Upper lobe of right lung (tissue), 1 donor: ENCODE measurements around the gene RBM41. TPM values are rescaled to one million over a fixed set of nuclear protein-coding genes. Genes with fewer than 3 reads are reported as not detected.

Experiments used
- ATAC-seq: fragments of 200-7000 bp; cut with Tn5 transposase; one replicate; pipeline ENCODE4 v1.9.1; 2020; ENCODE audit warnings: mild to moderate bottlenecking, moderate library complexity
- DNase-seq: peaks from one replicate; pipeline ENCODE4 v3.0.0-alpha.2; 2020
- H3K27ac ChIP-seq: fragments of 200-600 bp; one replicate; pipeline ENCODE4 v1.8.0; 2022
- H3K27me3 ChIP-seq: fragments of 200-600 bp; one replicate; pipeline ENCODE4 v1.8.0; 2022; ENCODE audit warnings: mild to moderate bottlenecking
- H3K36me3 ChIP-seq: fragments of 200-600 bp; one replicate; pipeline ENCODE4 v1.8.0; 2022
- H3K4me1 ChIP-seq: fragments of 200-600 bp; one replicate; pipeline ENCODE4 v1.8.0; 2022
- H3K4me3 ChIP-seq: fragments of 200-600 bp; one replicate; pipeline ENCODE4 v1.8.0; 2022; ENCODE audit warnings: mild to moderate bottlenecking
- H3K9me3 ChIP-seq: fragments of 200-600 bp; one replicate; pipeline ENCODE4 v1.8.0; 2022
- intact Hi-C: fragments of 100-400 bp; cut with DNase I; formaldehyde crosslinking; loops from one replicate; pipeline ENCODE4 v1.11.0; 2022
- total RNA-seq: library from RNA; stranded (reverse); fragmentation: NEBNext Ultra II Directional; extraction: Animal tissue kit (Norgen Biotek cat#: 25700); gene quantifications from one replicate; pipeline ENCODE4 v1.2.1, GENCODE V29; 2021
- TF ChIP-seq, protein P1 (sequence below): fragments of 200-600 bp; IDR thresholded peaks from one replicate; pipeline ENCODE4 v1.8.0; 2022; ENCODE audit warnings: antibody characterized with exemption
- donor health status: DM: no; HTN: yes; CAD: no; lungs with severe emphysema.

Gene RBM41
- total RNA-seq, 1 donor from 2014 or later = 18.0 TPM

DNA sequence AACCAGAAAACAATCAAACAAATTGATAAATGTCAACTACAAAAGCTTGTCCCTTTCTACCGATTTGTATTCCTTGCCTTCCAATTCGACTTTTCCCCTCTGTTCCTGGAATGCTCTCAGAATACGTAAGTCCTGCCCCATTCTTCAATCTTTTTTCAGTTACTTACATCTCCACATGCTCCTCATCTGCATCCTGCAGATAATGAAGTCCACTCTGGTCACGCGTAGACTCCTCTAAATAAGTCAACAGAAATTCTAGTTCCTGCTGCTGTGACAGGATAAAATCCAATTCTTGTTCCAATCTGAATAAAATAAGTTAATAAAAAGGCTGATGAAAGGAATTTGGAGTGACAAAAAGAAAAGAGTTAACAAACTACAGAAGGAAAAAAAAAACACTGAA, 34.4 kb upstream of the RBM41 start:
- TF ChIP-seq, protein P1, sequence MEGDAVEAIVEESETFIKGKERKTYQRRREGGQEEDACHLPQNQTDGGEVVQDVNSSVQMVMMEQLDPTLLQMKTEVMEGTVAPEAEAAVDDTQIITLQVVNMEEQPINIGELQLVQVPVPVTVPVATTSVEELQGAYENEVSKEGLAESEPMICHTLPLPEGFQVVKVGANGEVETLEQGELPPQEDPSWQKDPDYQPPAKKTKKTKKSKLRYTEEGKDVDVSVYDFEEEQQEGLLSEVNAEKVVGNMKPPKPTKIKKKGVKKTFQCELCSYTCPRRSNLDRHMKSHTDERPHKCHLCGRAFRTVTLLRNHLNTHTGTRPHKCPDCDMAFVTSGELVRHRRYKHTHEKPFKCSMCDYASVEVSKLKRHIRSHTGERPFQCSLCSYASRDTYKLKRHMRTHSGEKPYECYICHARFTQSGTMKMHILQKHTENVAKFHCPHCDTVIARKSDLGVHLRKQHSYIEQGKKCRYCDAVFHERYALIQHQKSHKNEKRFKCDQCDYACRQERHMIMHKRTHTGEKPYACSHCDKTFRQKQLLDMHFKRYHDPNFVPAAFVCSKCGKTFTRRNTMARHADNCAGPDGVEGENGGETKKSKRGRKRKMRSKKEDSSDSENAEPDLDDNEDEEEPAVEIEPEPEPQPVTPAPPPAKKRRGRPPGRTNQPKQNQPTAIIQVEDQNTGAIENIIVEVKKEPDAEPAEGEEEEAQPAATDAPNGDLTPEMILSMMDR = no peak
- H3K27me3 ChIP-seq = no peaks in the 10 kb centered on the region
- H3K4me3 ChIP-seq = no peak overlapping the region
- H3K9me3 ChIP-seq = no peaks in the 10 kb centered on the region
- no peaks in the 10 kb centered on the region for H3K36me3 ChIP-seq
- DNase-seq (no peak), ATAC-seq (no peak)
- no peak overlapping the region for H3K27ac ChIP-seq
- H3K4me1 ChIP-seq = no peaks in the 10 kb centered on the region
- intact Hi-C loops = no loop called here

DNA sequence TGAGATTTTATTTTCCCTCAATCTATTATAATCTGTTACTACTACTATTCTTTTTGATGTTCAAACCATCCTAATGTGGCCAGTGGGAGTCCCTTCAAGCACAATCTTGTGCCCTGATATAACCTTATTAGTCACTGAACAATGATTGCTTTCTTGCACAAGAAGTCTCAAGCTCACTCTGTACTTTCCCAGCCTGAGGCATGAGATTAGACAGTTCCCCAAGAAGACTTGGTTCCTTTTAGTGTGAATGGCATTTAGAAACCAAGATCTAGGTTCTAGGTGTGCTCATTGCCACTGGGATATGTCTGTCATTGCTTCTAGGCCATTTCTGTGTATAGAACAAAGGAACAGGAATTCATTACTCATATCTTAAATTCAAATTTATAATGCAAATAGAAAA, 28.0 kb upstream of the RBM41 start:
- Histone ChIP-seq H3K27ac (no peak overlapping the region), H3K4me3 (no peak overlapping the region), H3K36me3 (no peaks in the 10 kb centered on the region), H3K4me1 (no peaks in the 10 kb centered on the region), H3K27me3 (no peaks in the 10 kb centered on the region), H3K9me3 (no peaks in the 10 kb centered on the region)
- ATAC-seq = no peak
- TF ChIP-seq, protein P1 = no peak
- intact Hi-C loops = no loop called here
- DNase-seq = no peak

DNA sequence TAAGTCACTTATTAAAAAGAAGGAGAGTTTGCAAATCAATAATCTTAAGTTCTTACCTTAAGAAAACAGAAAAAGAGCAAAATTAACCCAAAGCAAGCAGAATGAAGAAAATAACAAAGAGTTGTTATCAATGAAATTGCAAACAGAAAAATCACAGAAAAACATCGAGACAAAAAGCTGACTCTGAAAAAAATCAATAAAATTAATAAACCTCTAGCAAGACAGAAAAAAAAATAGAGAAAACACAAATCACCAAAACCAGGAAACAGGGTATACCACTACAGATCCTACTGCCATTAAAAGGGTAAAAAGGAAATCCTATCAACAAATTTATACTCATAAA, 17.3 kb upstream of the RBM41 start:
- H3K9me3 ChIP-seq = no peaks in the 10 kb centered on the region
- H3K36me3 ChIP-seq = no peaks in the 10 kb centered on the region
- ATAC-seq = no peak
- H3K4me3 ChIP-seq = no peak overlapping the region
- H3K27ac ChIP-seq = no peak overlapping the region
- DNase-seq = no peak
- intact Hi-C loops = no loop called here
- no peaks in the 10 kb centered on the region for H3K4me1 ChIP-seq
- TF ChIP-seq, protein P1 = no peak
- no peaks in the 10 kb centered on the region for H3K27me3 ChIP-seq

DNA sequence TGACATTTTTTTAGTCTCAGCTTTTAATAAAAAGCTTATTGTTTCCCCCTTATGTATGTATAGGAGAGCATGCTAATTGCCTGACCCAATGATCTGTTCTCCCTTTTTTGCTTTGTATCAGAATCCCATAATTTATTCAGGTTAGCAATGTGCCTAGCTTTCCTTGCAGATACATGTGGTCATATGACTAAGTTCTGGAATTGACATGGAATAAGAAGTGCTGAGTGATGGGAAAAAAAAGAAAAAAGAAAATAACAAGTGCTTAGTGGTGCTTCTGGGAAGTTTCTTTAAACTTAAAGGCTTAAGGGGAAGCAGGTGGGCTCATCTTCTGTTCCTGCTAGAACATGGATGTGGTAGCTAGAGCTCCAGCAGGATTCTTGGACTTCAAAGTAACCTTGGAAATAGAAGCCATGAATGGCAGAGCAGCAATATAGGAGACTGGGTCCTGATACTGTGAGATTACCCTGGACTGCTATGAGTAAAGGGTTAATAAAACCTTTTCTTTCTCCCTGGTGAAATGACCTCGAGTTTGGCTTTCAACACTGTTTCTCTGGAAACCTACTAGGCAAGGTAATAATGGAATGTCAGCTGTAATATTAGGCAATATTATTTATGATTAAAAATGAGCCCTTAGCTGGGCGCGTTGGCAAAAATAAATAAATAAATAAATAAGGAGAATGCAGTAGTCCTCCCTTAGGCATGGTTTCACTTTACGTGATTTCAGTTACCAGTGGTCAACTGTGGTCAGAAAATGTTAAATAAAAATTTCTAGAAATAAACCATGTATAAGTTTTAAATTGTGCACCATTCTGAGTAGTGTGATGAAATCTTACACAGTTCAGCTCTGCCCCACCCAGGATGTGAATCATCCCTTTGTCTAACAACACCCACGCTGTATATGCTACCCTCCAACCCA, 16.7 kb upstream of the RBM41 start:
- no peak overlapping the region for H3K27ac ChIP-seq
- H3K27me3 ChIP-seq = no peaks in the 10 kb centered on the region
- ATAC-seq (no peak), DNase-seq (no peak)
- no peak overlapping the region for H3K4me3 ChIP-seq
- no peaks in the 10 kb centered on the region for H3K9me3 ChIP-seq
- no peaks in the 10 kb centered on the region for H3K4me1 ChIP-seq
- H3K36me3 ChIP-seq = no peaks in the 10 kb centered on the region
- intact Hi-C loops = no loop called here
- TF ChIP-seq, protein P1 = no peak

DNA sequence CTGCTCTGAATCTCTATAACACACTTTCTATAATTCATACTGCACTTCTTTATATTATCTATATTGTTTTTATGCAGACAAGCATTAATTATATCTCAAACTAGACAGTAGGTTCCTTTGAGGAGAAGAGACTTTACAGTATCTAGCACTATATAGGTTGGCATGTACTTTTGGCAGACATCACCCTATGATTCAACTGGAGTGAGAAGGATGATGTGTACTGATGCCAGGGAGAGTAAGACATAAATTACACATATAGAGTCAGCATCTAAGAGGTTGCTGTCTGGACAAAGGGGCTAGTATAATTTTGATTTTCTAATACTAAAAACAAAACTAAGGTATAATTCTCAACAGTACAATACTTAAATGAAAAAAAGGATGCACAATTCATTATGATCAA, 5.1 kb upstream of the RBM41 start:
- Histone ChIP-seq H3K27ac (no peak overlapping the region), H3K9me3 (no peaks in the 10 kb centered on the region), H3K4me3 (no peak overlapping the region), H3K4me1 (no peaks in the 10 kb centered on the region), H3K36me3 (no peaks in the 10 kb centered on the region), H3K27me3 (no peaks in the 10 kb centered on the region)
- intact Hi-C loops = no loop called here
- ATAC-seq = no peak
- no peak for DNase-seq
- TF ChIP-seq, protein P1 = no peak
